Measurements from ENCODE around the gene TNC.

Gene TNC

DNA sequence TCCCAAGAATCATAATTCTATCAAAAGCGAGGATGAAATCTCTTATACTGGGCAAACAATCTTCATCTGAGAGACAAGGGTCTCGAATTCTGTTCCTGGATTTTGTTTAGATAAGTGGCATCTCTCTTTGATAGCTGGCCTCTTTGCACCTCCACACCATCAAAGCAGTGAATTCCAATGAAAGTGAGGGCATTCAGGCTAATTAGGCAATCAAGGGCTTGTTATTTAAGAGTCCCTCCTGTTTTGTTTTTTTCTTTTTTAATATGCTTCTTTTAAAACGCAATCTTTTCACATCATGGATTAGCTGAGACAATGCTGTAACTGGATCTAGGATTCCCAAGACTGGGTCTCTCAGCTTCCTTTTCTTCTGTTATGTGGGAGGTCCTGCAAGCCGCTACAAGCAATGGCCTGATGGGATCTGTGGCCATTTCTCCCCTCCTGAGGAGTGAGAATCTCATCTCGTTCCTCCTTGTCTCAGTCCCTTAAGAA is 67.9 kb downstream of the TNC start:
- DNase-seq (ENCODE audit: low read depth, low spot score), result no peak

- no peak for DNase-seq (ENCODE audit: low read depth, low spot score)
Observed at GRCh38 chr9:115046824-115047223, 71.1 kb downstream of the TNC start.

DNA sequence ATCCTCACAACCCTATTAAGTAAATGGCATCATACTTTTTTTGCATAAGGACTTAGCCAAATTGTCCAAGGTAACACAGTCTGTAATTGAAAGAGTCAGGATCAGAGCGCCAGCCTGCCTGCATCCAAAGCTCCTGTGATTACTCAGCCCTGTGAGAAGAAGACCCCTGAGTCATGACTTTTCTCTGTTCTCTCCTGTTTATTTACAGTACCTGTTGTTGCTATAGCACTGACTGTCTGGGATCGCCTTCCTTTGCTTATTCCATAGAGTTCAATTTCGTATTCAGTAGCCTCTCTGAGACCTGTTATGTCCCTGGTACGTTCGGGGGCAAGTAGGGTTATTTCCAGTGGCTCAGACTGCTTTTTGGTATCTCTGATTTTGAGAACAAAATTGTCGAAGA is 71.8 kb downstream of the TNC start:
- no peak for DNase-seq (ENCODE audit: low read depth, low spot score)

DNA sequence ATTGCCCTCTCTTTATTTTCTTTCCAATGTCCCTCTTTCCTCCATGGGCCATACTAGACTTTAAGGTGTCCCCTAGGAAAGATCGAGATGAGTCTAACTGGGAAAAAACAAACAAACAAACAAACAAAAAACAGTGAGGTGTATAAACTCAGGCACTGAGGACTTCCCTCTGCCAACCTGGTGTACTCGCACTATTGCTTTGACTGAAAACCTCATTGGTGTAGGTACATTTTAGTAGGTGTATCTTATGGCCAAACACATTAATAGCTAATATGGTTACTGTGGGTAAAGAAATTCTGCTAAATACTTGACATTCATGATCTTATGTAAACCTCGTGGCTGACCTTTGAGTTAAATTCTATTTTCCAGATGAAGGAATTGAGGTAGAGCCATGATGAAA is 74.3 kb downstream of the TNC start:
- DNase-seq (ENCODE audit: low read depth, low spot score), result no peak

GRCh38 chr9:115042781-115043509 is 75.0 kb downstream of the TNC start:
- no peak for DNase-seq (ENCODE audit: low read depth, low spot score)

- no peak for DNase-seq (ENCODE audit: low read depth, low spot score)
Observed at GRCh38 chr9:115039516-115040120, 78.3 kb downstream of the TNC start.

GRCh38 chr9:115038178-115038577 is 79.8 kb downstream of the TNC start:
- no peak for DNase-seq (ENCODE audit: low read depth, low spot score)

GRCh38 chr9:115036691-115037090 is 81.3 kb downstream of the TNC start:
- DNase-seq (ENCODE audit: low read depth, low spot score), result no peak

GRCh38 chr9:115035841-115036612 is 81.9 kb downstream of the TNC start:
- no peak for DNase-seq (ENCODE audit: low read depth, low spot score)

- DNase-seq (ENCODE audit: low read depth, low spot score), result no peak
Observed at GRCh38 chr9:115034801-115035200, 83.2 kb downstream of the TNC start.

GRCh38 chr9:115033800-115034199 is 84.2 kb downstream of the TNC start:
- DNase-seq (ENCODE audit: low read depth, low spot score), result no peak

GRCh38 chr9:115032296-115032695 is 85.7 kb downstream of the TNC start:
- DNase-seq (ENCODE audit: low read depth, low spot score), result no peak

DNA sequence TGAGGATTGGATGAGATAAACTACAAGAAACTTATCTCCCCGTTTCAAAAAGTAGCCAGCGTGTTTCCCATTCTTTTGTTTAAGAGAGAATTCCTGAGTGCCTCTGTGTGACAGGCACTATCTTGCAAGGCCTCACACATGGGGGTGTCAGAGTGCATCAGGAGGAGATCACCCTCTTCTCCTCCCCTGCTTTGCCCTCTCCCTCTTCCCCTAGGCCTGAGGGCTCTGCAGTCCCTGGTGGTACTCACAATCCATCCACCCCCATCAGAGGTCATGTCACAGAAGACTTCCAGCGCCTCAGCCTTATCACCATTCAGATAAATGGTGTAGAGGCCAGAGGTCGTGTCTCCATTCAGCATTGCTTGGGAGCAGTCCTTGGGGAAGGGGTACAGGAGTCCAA is 88.0 kb downstream of the TNC start:
- DNase-seq (ENCODE audit: low read depth, low spot score), result no peak

DNA sequence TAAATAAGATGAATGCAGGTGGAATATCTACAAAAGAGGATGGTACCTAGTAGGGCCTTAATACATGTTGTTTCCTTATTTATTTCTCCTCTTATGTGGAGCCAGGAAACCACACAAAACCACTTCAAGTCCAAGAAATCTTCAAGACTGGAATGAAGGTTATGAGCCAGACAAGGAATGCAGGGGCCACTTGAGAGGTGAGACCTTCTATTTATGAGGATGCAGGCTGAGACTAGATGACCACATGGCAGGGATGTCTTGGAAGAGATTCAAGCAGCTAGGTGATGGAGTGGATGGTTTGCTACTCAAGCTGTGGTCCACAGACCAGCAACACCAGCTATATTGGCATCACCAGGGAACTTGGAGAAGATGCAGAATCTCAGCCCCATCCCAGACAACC is 92.2 kb downstream of the TNC start:
- no peak for DNase-seq (ENCODE audit: low read depth, low spot score)

- DNase-seq (ENCODE audit: low read depth, low spot score), result no peak
Observed at GRCh38 chr9:115024925-115025535, 92.9 kb downstream of the TNC start.

GRCh38 chr9:115022760-115023434 is 95.1 kb downstream of the TNC start:
- DNase-seq (ENCODE audit: low read depth, low spot score), result no peak

GRCh38 chr9:115018547-115019435 is 99.2 kb downstream of the TNC start:
- DNase-seq (ENCODE audit: low read depth, low spot score), result no peak

GRCh38 chr9:115016344-115016743 is 101.6 kb downstream of the TNC start:
- DNase-seq (ENCODE audit: low read depth, low spot score), result no peak

DNA sequence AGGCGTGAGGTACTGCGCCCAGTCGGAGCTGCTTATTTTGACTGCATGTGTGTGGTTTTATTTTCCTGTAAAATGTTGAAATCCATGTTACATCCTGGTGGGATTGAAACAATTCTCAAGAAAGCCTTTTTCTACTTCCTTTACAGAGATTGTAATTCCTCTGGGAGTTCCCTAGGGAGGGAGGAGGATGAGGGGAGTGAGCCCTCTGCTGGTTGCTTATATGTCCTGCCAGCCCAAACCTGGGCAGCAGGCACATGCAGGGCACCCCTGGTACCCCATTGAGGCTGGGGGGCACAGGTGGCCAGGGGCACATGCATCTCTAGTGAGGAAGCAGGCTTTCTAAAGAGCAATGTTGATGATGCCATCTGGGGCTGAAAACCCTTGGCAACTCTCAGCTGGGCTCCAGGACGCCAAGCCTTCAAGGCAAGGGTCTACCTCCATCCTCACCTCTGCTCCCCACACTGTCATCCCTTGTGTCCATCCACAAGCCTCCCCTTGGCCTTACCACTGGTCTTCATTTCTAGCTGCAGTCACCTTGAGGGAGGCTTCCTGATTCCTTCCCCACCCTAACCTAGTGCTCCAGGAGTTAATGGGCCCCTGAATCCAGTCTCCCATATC is 102.8 kb downstream of the TNC start:
- DNase-seq (ENCODE audit: low read depth, low spot score), result no peak

GRCh38 chr9:115014438-115014837 is 103.5 kb downstream of the TNC start:
- DNase-seq (ENCODE audit: low read depth, low spot score), result no peak

Measured in smooth muscle cell of the brain vasculature (primary cell).